Measurements from ENCODE around the gene ZNF408. TPM values are rescaled to one million over a fixed set of nuclear protein-coding genes. Genes with fewer than 3 reads are reported as not detected.

ZNF408 gene
- polyA plus RNA-seq, 1 experiment = 6.9 TPM

GRCh38 chr11:46682773-46683752 lies 17.8 kb upstream of the ZNF408 start:
- Histone ChIP-seq H3K27me3 (ENCODE audit: control insufficient read depth, insufficient read depth, low read length) (no peaks in the 10 kb centered on the region), H3K4me3 (ENCODE audit: low read depth, low read length) (no peak overlapping the region), H3K36me3 (ENCODE audit: control insufficient read depth, insufficient read depth, low read length) (peaks cover 35% of the 10 kb centered on the region)
- TF ChIP-seq, protein P1, sequence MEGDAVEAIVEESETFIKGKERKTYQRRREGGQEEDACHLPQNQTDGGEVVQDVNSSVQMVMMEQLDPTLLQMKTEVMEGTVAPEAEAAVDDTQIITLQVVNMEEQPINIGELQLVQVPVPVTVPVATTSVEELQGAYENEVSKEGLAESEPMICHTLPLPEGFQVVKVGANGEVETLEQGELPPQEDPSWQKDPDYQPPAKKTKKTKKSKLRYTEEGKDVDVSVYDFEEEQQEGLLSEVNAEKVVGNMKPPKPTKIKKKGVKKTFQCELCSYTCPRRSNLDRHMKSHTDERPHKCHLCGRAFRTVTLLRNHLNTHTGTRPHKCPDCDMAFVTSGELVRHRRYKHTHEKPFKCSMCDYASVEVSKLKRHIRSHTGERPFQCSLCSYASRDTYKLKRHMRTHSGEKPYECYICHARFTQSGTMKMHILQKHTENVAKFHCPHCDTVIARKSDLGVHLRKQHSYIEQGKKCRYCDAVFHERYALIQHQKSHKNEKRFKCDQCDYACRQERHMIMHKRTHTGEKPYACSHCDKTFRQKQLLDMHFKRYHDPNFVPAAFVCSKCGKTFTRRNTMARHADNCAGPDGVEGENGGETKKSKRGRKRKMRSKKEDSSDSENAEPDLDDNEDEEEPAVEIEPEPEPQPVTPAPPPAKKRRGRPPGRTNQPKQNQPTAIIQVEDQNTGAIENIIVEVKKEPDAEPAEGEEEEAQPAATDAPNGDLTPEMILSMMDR (IDR thresholded peaks at IDR 0.05; ENCODE audit: insufficient read depth, low read depth, low read length) = no peak
- ChIA-PET POLR2A (no interaction called here), CTCF (interaction anchor here (0.6 to 2.3 kb wide), 3 partner anchors 8 to 12 kb away, joined by 5 to 9 read pairs (median 7); no protein-coding TSS in a partner anchor)
- DNase-seq (ENCODE audit: low read depth) = no peak

DNA sequence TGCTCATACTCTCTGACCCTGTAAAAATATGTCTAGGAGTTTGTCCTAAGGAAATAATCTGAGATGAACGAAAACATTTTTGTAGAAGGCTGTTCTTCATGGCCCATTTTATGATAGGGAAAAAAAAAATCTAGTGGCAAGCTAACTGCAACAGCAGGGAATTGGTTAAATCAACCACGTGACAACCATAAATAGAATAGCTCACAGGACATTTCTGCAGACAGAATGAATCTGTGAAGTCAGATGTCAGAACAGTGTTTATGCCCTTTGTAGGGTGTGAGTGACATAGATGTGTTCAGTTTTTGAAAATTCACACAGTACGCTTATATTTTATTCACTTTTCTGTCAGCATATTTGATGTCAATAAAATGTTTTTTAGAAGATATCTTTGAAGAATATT lies 16.5 kb upstream of the ZNF408 start:
- TF ChIP-seq, protein P1 (IDR thresholded peaks at IDR 0.05; ENCODE audit: insufficient read depth, low read depth, low read length) = no peak
- Histone ChIP-seq H3K36me3 (ENCODE audit: control insufficient read depth, insufficient read depth, low read length) (peaks cover 25% of the 10 kb centered on the region), H3K4me3 (ENCODE audit: low read depth, low read length) (no peak overlapping the region), H3K27me3 (ENCODE audit: control insufficient read depth, insufficient read depth, low read length) (no peaks in the 10 kb centered on the region)
- POLR2A ChIA-PET = no interaction called here
- CTCF ChIA-PET = interaction anchor here (0.9 to 2.3 kb wide), 3 partner anchors 9 to 14 kb away, joined by 3 to 9 read pairs (median 7); no protein-coding TSS in a partner anchor
- DNase-seq (ENCODE audit: low read depth) = no peak

GRCh38 chr11:46686886-46687795 lies 13.7 kb upstream of the ZNF408 start:
- Histone ChIP-seq H3K4me3 (ENCODE audit: low read depth, low read length) (no peak overlapping the region), H3K36me3 (ENCODE audit: control insufficient read depth, insufficient read depth, low read length) (peaks cover 19% of the 10 kb centered on the region), H3K27me3 (ENCODE audit: control insufficient read depth, insufficient read depth, low read length) (no peaks in the 10 kb centered on the region)
- no peak for DNase-seq (ENCODE audit: low read depth)
- POLR2A ChIA-PET = no interaction called here
- TF ChIP-seq, protein P1 (IDR thresholded peaks at IDR 0.05; ENCODE audit: insufficient read depth, low read depth, low read length) = no peak
- CTCF ChIA-PET = interaction anchor here (0.6 to 1.7 kb wide), 2 partner anchors 17 to 528 kb away, joined by 4 read pairs; partner anchors contain the start of gene DDB2

DNA sequence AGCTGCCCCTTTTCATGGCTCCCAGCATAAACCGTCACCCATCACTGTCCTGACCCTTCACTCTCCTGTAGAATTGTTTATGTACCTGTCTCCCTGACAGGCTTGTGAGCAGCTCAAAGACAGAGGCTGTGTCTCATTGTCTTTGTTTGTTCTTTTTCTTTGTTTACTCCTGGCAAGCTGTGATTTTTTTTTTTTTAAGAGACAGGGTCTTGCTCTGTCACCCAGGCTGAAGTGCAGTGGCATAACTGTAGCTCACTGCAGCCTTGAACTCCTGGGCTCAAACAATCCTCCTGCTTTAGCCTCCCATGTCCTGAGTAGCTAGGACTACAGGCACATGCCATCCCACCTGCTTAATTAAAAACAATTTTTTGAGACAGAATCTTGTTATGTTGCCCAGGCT lies 10.1 kb upstream of the ZNF408 start:
- ChIA-PET POLR2A (no interaction called here), CTCF (no interaction called here)
- Histone ChIP-seq H3K27me3 (ENCODE audit: control insufficient read depth, insufficient read depth, low read length) (no peaks in the 10 kb centered on the region), H3K36me3 (ENCODE audit: control insufficient read depth, insufficient read depth, low read length) (peaks cover 37% of the 10 kb centered on the region), H3K4me3 (ENCODE audit: low read depth, low read length) (no peak overlapping the region)
- TF ChIP-seq, protein P1 (IDR thresholded peaks at IDR 0.05; ENCODE audit: insufficient read depth, low read depth, low read length) = no peak
- DNase-seq (ENCODE audit: low read depth) = no peak

All from BJ (cell line).